Measurements from ENCODE around the gene SLC7A1. TPM values are rescaled to one million over a fixed set of nuclear protein-coding genes. Genes with fewer than 3 reads are reported as not detected.

Gene SLC7A1
- total RNA-seq, 3 donors from 2014 or later, result 23.8 to 36.0 (median 28.0) TPM

GRCh38 chr13:29513981-29514719, 81.3 kb downstream of the SLC7A1 start:
- intact Hi-C loops (cut with DNase I, micrococcal nuclease), result loop anchor here (5.0 to 10.0 kb wide), 2 partner anchors 598 to 601 kb away; no protein-coding TSS in a partner anchor
- H3K9me3 ChIP-seq, result no peaks in the 10 kb centered on the region
- ATAC-seq, result no peak

GRCh38 chr13:29513002-29513980, 82.2 kb downstream of the SLC7A1 start:
- Histone ChIP-seq H3K4me3 (no peak overlapping the region), H3K4me1 (ENCODE audit: low read depth) (no peaks in the 10 kb centered on the region), H3K9me3 (no peaks in the 10 kb centered on the region), H3K36me3 (ENCODE audit: low read depth) (no peaks in the 10 kb centered on the region)
- intact Hi-C loops (cut with DNase I, micrococcal nuclease), result loop anchor here (5.0 to 10.0 kb wide), 2 partner anchors 599 to 602 kb away; no protein-coding TSS in a partner anchor
- DNase-seq (no peak), ATAC-seq (no peak)
- TF ChIP-seq CTCF (IDR thresholded peaks at IDR 0.05), result no peak

More at GRCh38 chr13:29513981-29514719, 81.3 kb downstream of the SLC7A1 start:
- Histone ChIP-seq H3K4me1 (ENCODE audit: low read depth) (no peaks in the 10 kb centered on the region), H3K4me3 (no peak overlapping the region), H3K36me3 (ENCODE audit: low read depth) (no peaks in the 10 kb centered on the region)
- no peak for TF ChIP-seq CTCF (IDR thresholded peaks at IDR 0.05)
- DNase-seq, result no peak

GRCh38 chr13:29511980-29512379, 83.5 kb downstream of the SLC7A1 start:
- no peaks in the 10 kb centered on the region for H3K36me3 ChIP-seq (ENCODE audit: low read depth)
- no peak overlapping the region for H3K4me3 ChIP-seq
- ATAC-seq, result no peak
- H3K9me3 ChIP-seq, result no peaks in the 10 kb centered on the region
- DNase-seq, result no peak
- H3K4me1 ChIP-seq (ENCODE audit: low read depth), result no peaks in the 10 kb centered on the region
- intact Hi-C loops (cut with DNase I, micrococcal nuclease), result loop anchor here (5.0 to 10.0 kb wide), 2 partner anchors 600 to 603 kb away; no protein-coding TSS in a partner anchor
- no peak for TF ChIP-seq CTCF (IDR thresholded peaks at IDR 0.05)

- intact Hi-C loops (cut with DNase I, micrococcal nuclease), result loop anchor here (5.0 to 10.0 kb wide), 2 partner anchors 601 to 604 kb away; no protein-coding TSS in a partner anchor
- no peak for TF ChIP-seq CTCF (IDR thresholded peaks at IDR 0.05)
- H3K4me3 ChIP-seq, result no peak overlapping the region
- DNase-seq, result no peak
- no peaks in the 10 kb centered on the region for H3K9me3 ChIP-seq
- no peaks in the 10 kb centered on the region for H3K36me3 ChIP-seq (ENCODE audit: low read depth)
- H3K4me1 ChIP-seq (ENCODE audit: low read depth), result no peaks in the 10 kb centered on the region
- no peak for ATAC-seq
Measured at GRCh38 chr13:29511106-29511796, 84.2 kb downstream of the SLC7A1 start.

GRCh38 chr13:29510651-29511084, 84.8 kb downstream of the SLC7A1 start:
- TF ChIP-seq CTCF (IDR thresholded peaks at IDR 0.05), result no peak
- Histone ChIP-seq H3K4me3 (no peak overlapping the region), H3K4me1 (ENCODE audit: low read depth) (no peaks in the 10 kb centered on the region), H3K9me3 (no peaks in the 10 kb centered on the region), H3K36me3 (ENCODE audit: low read depth) (no peaks in the 10 kb centered on the region)
- DNase-seq, result no peak
- no peak for ATAC-seq
- intact Hi-C loops (cut with DNase I, micrococcal nuclease), result loop anchor here (5.0 to 10.0 kb wide), 2 partner anchors 602 to 604 kb away; no protein-coding TSS in a partner anchor
